HG03571 (cell line): ENCODE measurements around the gene KCNK17.
"Not testable (repeated sequence)": the region's sequence is repeated elsewhere in the genome, so short reads cannot be mapped to it uniquely, and the experiment has no call there.

ENCODE experiments used
- ATAC-seq: cut with Tn5 transposase; IDR thresholded peaks from one replicate; pipeline ENCODE4 v1.9.1; 2021; ENCODE audit not compliant: unreplicated experiment

KCNK17 gene

GRCh38 chr6:39302669-39303424, 11.4 kb downstream of the KCNK17 start:
- peak; percentile 78 for ATAC-seq

GRCh38 chr6:39302011-39302410, 12.2 kb downstream of the KCNK17 start:
- no peak for ATAC-seq

- ATAC-seq, result no peak
These were observed 12.6 kb downstream of the KCNK17 start for GRCh38 chr6:39301606-39302005.

- no peak for ATAC-seq
These were observed 13.5 kb downstream of the KCNK17 start for GRCh38 chr6:39300739-39301138.

GRCh38 chr6:39298061-39298460, 16.2 kb downstream of the KCNK17 start:
- ATAC-seq, result no peak

GRCh38 chr6:39296745-39297640, 17.2 kb downstream of the KCNK17 start:
- no peak for ATAC-seq

- no peak for ATAC-seq
These were observed 18.6 kb downstream of the KCNK17 start for GRCh38 chr6:39295611-39296011.

GRCh38 chr6:39294899-39295298, 19.3 kb downstream of the KCNK17 start:
- no peak for ATAC-seq

GRCh38 chr6:39294133-39294532, 20.1 kb downstream of the KCNK17 start:
- no peak for ATAC-seq

- no peak for ATAC-seq
These were observed 21.6 kb downstream of the KCNK17 start for GRCh38 chr6:39292637-39293036.

- no peak for ATAC-seq
These were observed 24.7 kb downstream of the KCNK17 start for GRCh38 chr6:39289490-39289889.

GRCh38 chr6:39287601-39288000, 26.6 kb downstream of the KCNK17 start:
- no peak for ATAC-seq

GRCh38 chr6:39286596-39286995, 27.6 kb downstream of the KCNK17 start:
- ATAC-seq, result not testable (repeated sequence)

GRCh38 chr6:39282774-39283173, 31.4 kb downstream of the KCNK17 start:
- no peak for ATAC-seq

- no peak for ATAC-seq
These were observed 32.8 kb downstream of the KCNK17 start for GRCh38 chr6:39281312-39281980.

- no peak for ATAC-seq
These were observed 33.9 kb downstream of the KCNK17 start for GRCh38 chr6:39280247-39280731.

GRCh38 chr6:39279539-39279938, 34.7 kb downstream of the KCNK17 start:
- no peak for ATAC-seq

GRCh38 chr6:39276379-39276995, 37.7 kb downstream of the KCNK17 start:
- ATAC-seq, result no peak

- no peak for ATAC-seq
These were observed 39.3 kb downstream of the KCNK17 start for GRCh38 chr6:39274903-39275302.

GRCh38 chr6:39274471-39274870, 39.7 kb downstream of the KCNK17 start:
- no peak for ATAC-seq

- ATAC-seq, result no peak
These were observed 40.8 kb downstream of the KCNK17 start for GRCh38 chr6:39273406-39273821.
